ENCODE results near the gene NDUFS8.

NDUFS8 gene

GRCh38 chr11:68052137-68052873 lies 21.8 kb downstream of the NDUFS8 start:
- no peak for DNase-seq

- no peak for DNase-seq
These were observed 22.6 kb downstream of the NDUFS8 start for GRCh38 chr11:68053117-68053516.

GRCh38 chr11:68053981-68054812 lies 23.7 kb downstream of the NDUFS8 start:
- no peak for DNase-seq

- DNase-seq = no peak
These were observed 26.1 kb downstream of the NDUFS8 start for GRCh38 chr11:68056317-68057285.

GRCh38 chr11:68057807-68058206 lies 27.3 kb downstream of the NDUFS8 start:
- DNase-seq = no peak

- no peak for DNase-seq
These were observed 31.0 kb downstream of the NDUFS8 start for GRCh38 chr11:68061508-68061907.

GRCh38 chr11:68064926-68065325 lies 34.4 kb downstream of the NDUFS8 start:
- DNase-seq = no peak

- no peak for DNase-seq
These were observed 35.4 kb downstream of the NDUFS8 start for GRCh38 chr11:68065841-68066240.

- no peak for DNase-seq
These were observed 36.3 kb downstream of the NDUFS8 start for GRCh38 chr11:68066742-68067141.

- DNase-seq = no peak
These were observed 37.5 kb downstream of the NDUFS8 start for GRCh38 chr11:68067991-68068390.

- no peak for DNase-seq
These were observed 41.0 kb downstream of the NDUFS8 start for GRCh38 chr11:68071281-68072048.

GRCh38 chr11:68074584-68075352 lies 44.3 kb downstream of the NDUFS8 start:
- no peak for DNase-seq

- DNase-seq = no peak
These were observed 46.0 kb downstream of the NDUFS8 start for GRCh38 chr11:68076371-68077042.

GRCh38 chr11:68077617-68078582 lies 47.4 kb downstream of the NDUFS8 start:
- no peak for DNase-seq

GRCh38 chr11:68080860-68081259 lies 50.4 kb downstream of the NDUFS8 start:
- no peak for DNase-seq

GRCh38 chr11:68081691-68082090 lies 51.2 kb downstream of the NDUFS8 start:
- no peak for DNase-seq

- no peak for DNase-seq
These were observed 52.0 kb downstream of the NDUFS8 start for GRCh38 chr11:68082481-68082880.

- no peak for DNase-seq
These were observed 53.0 kb downstream of the NDUFS8 start for GRCh38 chr11:68083517-68083916.

All from T1000 (cell line).